Measurements from ENCODE around the gene APAF1.

APAF1 gene

DNA sequence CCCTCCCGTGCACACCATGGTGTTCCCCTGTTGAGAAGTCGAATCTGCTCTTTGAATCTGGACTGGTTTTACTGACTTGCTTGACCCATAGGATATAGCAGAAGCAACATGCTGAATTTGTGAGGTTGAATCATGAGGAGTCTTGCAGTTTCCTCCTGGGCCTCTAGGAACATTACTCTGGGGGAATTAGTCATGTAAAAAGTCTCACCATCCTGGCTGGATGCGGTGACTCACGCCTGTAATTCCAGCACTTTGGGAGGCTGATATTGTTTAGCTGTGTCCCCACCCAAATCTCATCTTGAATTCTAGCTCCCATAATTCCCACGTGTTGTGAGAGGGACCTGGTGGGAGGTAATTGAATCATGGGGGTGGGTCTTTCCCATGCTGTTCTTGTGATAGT is 110.8 kb downstream of the APAF1 start:
- peak; percentile 13 for DNase-seq (ENCODE audit: low read depth)

DNA sequence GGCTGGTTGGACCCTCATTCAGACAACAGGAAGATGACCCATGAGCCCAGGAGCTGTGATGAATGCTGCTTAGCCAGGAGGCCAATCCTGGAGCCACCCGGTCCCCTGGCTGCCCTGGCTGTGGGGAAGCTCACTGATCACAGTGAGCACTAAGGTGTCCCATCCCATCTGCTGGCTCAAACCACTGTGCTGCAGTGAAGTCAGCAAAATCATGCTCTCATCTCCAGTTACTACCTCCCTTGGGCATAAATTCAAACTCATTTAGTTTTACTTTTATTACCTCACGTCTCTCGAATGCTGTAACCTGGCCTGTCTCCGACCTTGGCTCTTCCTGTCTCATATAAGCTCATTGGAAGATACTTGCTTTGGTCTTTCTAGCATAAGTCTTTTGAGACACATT is 112.4 kb downstream of the APAF1 start:
- DNase-seq (ENCODE audit: low read depth): no peak

DNA sequence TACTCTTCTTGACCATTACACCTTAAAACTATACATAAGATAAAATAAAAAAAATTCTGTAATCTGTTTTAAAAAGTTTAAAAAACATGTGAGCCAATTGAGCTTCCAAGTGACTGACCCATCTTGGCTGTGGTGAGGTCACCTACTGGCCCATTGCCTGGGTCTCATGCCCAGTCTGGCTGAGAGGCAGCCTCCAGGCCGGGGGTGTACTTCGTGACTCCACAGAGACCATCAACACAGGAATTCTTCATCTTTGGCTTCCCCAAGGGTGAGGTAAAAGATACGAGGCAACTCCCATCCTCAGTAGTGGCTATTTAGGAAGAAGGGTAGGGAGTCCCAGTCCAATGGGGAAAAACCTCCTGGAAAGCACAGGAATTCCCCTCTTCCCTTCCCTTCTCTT is 113.2 kb downstream of the APAF1 start:
- peak; percentile 14 for DNase-seq (ENCODE audit: low read depth)

DNA sequence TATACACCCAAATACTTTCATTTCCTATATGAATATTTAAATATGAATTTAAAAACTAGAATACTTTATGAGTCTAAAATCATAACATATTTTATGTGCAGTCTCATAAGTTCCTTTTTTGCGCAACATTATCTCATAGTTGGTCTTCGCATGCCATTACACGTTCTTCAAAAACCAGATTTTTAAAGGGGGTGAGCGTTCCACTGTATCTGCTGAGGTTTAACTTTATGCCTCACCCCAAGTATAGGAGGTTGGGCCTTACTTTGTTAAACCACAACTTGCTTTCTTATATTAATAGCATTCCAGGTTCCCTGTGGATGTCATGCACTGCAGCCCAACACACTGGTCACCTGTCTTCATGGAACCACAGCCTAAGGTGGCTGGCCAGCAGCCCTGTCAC is 118.6 kb downstream of the APAF1 start:
- DNase-seq (ENCODE audit: low read depth): no peak

DNA sequence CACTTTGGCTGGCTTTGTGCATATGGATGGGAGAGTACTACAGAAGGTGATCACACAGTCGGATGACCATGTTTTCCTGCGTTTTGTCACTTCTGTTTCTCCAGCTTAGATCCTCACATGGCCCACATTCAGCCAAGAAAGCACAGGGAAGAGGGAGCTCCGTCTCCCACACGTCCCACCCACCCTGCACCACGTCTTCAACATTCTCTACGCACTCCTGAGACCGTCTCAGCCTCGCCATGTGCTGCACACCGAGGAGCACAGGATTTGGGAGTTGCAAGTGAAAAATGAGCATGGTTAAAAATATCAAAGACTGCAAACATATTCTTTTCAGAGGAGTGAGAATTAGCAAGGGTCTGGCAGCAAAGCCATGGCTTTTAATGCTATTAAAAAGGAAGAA is 122.2 kb downstream of the APAF1 start:
- no peak for DNase-seq (ENCODE audit: low read depth)

DNA sequence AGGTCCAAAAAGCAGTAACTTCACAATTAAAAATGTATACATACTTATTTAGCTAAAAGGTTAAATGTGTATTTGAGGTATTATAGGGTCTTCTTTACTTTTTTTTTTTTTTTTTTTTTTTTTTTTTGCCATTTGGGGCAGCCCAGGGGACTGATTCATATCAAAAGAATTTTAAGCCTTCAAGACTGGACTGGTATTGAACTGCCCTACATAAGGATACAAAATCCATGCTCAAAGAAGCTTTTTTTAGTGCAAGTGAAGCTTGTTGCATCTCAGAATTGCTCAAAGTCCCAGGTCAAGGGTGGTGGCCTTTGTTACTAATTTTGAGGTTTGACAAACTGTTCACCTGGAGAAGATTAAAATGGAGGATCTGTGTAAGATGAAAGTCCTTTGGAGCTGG is 124.0 kb downstream of the APAF1 start:
- DNase-seq (ENCODE audit: low read depth): no peak

DNA sequence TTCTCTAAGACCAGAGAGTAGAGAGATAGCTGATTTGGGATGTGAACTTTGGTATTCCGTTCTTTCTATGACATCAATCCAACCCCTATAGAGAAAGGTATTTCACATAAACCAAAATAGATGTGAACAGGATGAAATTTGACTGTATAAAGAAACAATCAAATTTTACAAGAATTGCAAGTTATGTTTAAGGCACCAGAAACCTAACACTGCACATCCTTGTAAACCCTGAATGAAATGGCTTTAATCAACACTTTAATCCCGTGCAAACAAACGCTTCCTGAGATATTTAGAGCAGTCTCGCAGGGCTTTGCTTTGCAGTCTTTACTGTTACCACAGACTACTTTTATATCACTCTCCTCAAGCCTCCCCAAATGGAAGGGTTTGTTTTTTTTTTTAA is 125.1 kb downstream of the APAF1 start:
- DNase-seq (ENCODE audit: low read depth): no peak

DNA sequence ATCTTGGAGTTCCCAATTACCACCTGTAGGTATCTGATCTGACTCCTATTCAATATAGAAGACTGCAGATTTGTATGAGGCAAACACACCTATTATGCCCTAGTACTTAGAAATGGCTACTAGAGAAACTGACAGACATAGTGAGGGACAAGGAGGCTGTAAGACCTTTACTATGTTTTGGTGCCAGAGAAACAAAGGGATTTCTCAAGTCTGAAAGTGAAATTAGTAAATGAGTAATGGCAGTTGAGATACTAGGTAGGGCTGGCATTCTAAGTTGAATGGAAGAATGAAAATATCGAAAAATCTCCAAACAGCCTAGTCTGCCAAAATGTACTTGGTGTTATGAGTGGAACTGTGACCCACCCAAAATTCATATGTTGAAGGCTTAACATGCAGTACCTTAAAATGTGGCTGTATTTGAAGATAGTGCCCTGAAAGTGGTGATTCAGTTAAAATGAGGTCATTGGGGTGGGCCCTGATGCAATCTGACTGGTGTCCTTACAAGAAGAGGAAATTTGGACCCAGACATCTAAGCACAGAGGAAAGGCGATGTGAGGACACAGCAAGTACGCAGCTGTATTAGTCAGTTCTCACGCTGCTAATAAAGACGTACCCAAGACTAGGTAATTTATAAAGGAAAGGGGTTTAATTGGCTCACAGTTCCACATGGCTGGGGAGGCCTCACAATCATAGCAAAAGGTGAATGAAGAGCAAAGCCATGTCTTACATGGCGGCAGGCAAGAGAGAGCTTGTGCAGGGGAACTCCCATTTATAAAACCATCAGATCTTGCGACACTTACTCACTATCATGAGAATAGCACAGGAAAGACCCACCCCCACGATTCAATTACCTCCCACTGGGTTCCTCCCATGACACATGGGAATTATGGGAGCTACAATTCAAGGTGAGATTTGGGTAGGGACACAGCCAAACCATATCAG is 127.0 kb downstream of the APAF1 start:
- DNase-seq (ENCODE audit: low read depth): no peak

DNA sequence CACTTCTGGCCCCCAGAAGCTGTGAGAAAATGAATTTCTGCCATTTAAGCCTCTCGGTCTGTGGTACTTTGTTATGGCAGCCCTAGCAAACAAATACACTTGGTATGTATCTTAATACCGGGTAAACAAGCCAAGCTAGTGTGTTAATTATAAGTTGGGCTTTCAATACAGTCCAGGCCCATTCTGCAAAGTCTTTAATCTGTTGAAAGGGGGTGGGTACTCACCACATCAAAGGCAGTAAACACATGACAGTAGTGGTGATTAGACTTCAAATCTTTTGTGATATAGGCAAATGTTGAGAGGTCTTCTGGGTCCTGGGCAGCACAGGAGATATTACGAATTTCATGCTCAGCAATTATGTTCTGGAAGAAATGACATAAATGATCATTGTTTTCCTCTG is 127.7 kb downstream of the APAF1 start:
- DNase-seq (ENCODE audit: low read depth): no peak

DNA sequence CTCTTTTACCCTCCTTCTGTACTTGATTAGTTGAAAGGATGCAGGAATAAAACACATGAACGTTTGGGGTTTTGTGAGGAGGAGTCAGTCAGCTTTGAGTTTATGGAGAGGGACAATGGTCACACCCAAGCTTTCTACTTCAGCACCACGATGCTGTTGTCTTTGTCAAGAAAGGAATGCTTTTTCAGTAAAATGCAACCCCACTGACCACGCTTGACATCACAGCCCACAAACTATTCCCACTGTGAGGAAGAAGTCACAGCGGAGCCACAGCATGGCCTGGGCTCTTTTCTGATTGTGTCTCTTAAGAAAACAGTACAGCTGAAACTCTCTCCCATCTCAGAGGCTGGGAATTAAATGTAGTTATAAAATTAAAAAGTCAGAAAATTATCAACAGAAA is 135.2 kb downstream of the APAF1 start:
- no peak for DNase-seq (ENCODE audit: low read depth)

DNA sequence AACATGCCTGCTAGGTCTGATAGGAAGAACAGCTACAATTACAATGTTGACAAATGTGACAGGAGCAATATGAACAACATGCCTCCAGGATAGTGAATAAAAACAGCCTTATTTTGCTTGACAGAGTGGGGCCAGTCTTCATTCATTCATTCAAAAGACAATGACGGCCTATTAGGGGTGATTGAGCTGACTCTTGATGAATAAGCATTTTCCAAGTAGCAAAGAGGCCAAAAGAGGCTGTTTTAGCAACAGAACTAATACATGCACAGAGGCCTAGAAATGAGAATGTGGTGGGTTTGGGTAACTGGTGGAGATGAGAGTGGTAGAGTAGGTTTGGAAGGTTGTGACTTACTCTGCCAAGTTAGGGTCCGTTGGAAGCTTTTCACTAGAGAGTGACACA is 138.3 kb downstream of the APAF1 start:
- no peak for DNase-seq (ENCODE audit: low read depth)
